HCT116 (cell line): ENCODE measurements around the gene ACSL3. TPM values are rescaled to one million over a fixed set of nuclear protein-coding genes. Genes with fewer than 3 reads are reported as not detected.

Source experiments
- ATAC-seq: fragments of 200-7000 bp; cut with Tn5 transposase; 2 replicates; pipeline ENCODE4 v1.9.1; 2020; ENCODE audit warnings: mild to moderate bottlenecking, moderate library complexity
- BruUV-seq: library from RNA; stranded (reverse); fragments of 400-500 nt; replicated peaks from 2 replicates; lab custom pipeline; 2021; lab: Mats Ljungman, UMichigan
- CTCF ChIA-PET: fragments of 300-600 bp; sonication (Branson Sonifier 250); formaldehyde crosslinking; loops from one replicate; lab custom pipeline; 2021; ENCODE audit warnings: antibody characterized with exemption; lab: Charles Lee
- POLR2A ChIA-PET: fragments of 300-600, 350-600 bp; sonication (Branson Sonifier 250); formaldehyde crosslinking; loops from one replicate; lab custom pipeline; 2021; ENCODE audit warnings: antibody characterized with exemption; lab: Charles Lee
- RAD21 ChIA-PET, 2 experiments: fragments of 300-600 bp; sonication (Branson Sonifier 250); formaldehyde crosslinking; loops; one replicate each; lab custom pipeline; 2023; ENCODE audit warnings: low total read pairs in 2 of 2; ENCODE audit not compliant: uncharacterized antibody in 2 of 2, unreplicated experiment in 2 of 2, low non-redundant PET in 1 of 2; lab: Charles Lee
- DNase-seq: peaks from one replicate; pipeline ENCODE4 v3.0.0-alpha.2; 2010; ENCODE audit warnings: low read depth, low spot score
- H2AFZ ChIP-seq: fragments of 200-600 bp; shearing (Covaris generic), sonication (generic); 2 replicates; pipeline ENCODE4 v1.6.1; 2017; ENCODE audit warnings: low read depth, mixed run types, mixed read lengths, antibody characterized with exemption, low read length; ENCODE audit not compliant: poor library complexity, severe bottlenecking
- H3K27ac ChIP-seq: 2 replicates; pipeline ENCODE4 v1.5.1; 2012; ENCODE audit warnings: low read depth, low read length
- H3K27me3 ChIP-seq: fragments of 200-600 bp; sonication (generic); 2 replicates; pipeline ENCODE4 v1.6.1; 2016; ENCODE audit warnings: mixed run types, low read length, mixed read lengths; ENCODE audit not compliant: insufficient read depth
- H3K36me3 ChIP-seq, 2 experiments: fragments of 200-500 bp in 1 of 2; fragments of 200-600 bp in 1 of 2; sonication (Bioruptor generic) in 1 of 2; sonication (generic) in 1 of 2; 2 replicates each; pipeline versions ENCODE4 v1.5.1 to v1.6.1; 2014 to 2016; ENCODE audit warnings: low read length in 2 of 2, inconsistent platforms in 1 of 2, mixed read lengths in 1 of 2, mixed run types in 1 of 2; ENCODE audit not compliant: insufficient read depth in 2 of 2, control insufficient read depth in 1 of 2
- H3K4me1 ChIP-seq, 2 experiments: fragments of 200-600 bp in 1 of 2; sonication (generic) in 1 of 2; 2 replicates each; pipeline versions ENCODE4 v1.5.1 to v1.6.1; 2012 to 2017; ENCODE audit warnings: low read length in 2 of 2, inconsistent platforms in 1 of 2, mild to moderate bottlenecking in 1 of 2, mixed read lengths in 1 of 2, mixed run types in 1 of 2, moderate library complexity in 1 of 2; ENCODE audit not compliant: insufficient read depth in 2 of 2, control insufficient read depth in 1 of 2
- H3K4me2 ChIP-seq: fragments of 200-600 bp; sonication (generic); 2 replicates; pipeline ENCODE4 v1.6.1; 2017; ENCODE audit warnings: mixed run types, low read length, mixed read lengths
- H3K4me3 ChIP-seq, 2 experiments: fragments of 200-600 bp in 1 of 2; sonication (generic) in 1 of 2; replicated peaks in 1 of 2; 2 replicates each; pipeline ENCODE4 v1.5.1; 2011 to 2016; ENCODE audit warnings: low read length in 2 of 2, control low read depth in 1 of 2, low read depth in 1 of 2, mild to moderate bottlenecking in 1 of 2, mixed read lengths in 1 of 2, mixed run types in 1 of 2
- H3K79me2 ChIP-seq: fragments of 200-600 bp; sonication (generic); 2 replicates; pipeline ENCODE4 v1.6.1; 2017; ENCODE audit warnings: mild to moderate bottlenecking, mixed run types, low read length, moderate library complexity, mixed read lengths; ENCODE audit not compliant: insufficient read depth
- H3K9ac ChIP-seq: fragments of 200-600 bp; sonication (generic); 2 replicates; pipeline ENCODE4 v1.6.1; 2016; ENCODE audit warnings: low read length, mixed read lengths
- H3K9me2 ChIP-seq: fragments of 200-600 bp; sonication (generic), shearing (Covaris generic); 2 replicates; pipeline ENCODE4 v1.6.1; 2017; ENCODE audit warnings: mixed run types, mild to moderate bottlenecking, moderate library complexity; ENCODE audit not compliant: insufficient read depth
- H3K9me3 ChIP-seq, 2 experiments: fragments of 200-500 bp in 1 of 2; fragments of 200-600 bp in 1 of 2; sonication (Bioruptor generic) in 1 of 2; sonication (generic) in 1 of 2; 2 replicates each; pipeline ENCODE4 v1.6.1; 2014 to 2017; ENCODE audit warnings: low read length in 2 of 2, mixed read lengths in 2 of 2, inconsistent platforms in 1 of 2, low read depth in 1 of 2, mild to moderate bottlenecking in 1 of 2, mixed run types in 1 of 2, moderate library complexity in 1 of 2; ENCODE audit not compliant: control insufficient read depth in 1 of 2, insufficient read depth in 1 of 2
- H4K20me1 ChIP-seq: fragments of 200-600 bp; sonication (generic), shearing (Covaris generic); 2 replicates; pipeline ENCODE4 v1.6.1; 2017; ENCODE audit warnings: mixed run types, mild to moderate bottlenecking, moderate library complexity; ENCODE audit not compliant: insufficient read depth
- CBX3 ChIP-seq: IDR thresholded peaks from 2 replicates; pipeline ENCODE4 v1.6.1; 2012; ENCODE audit warnings: low read depth
- CEBPB ChIP-seq: IDR thresholded peaks from 2 replicates; pipeline ENCODE4 v1.6.1; 2012; ENCODE audit warnings: low read depth
- EGR1 ChIP-seq: IDR thresholded peaks from 2 replicates; pipeline ENCODE4 v1.6.1; 2012; ENCODE audit warnings: low read depth
- ELF1 ChIP-seq: IDR thresholded peaks from 2 replicates; pipeline ENCODE4 v1.6.1; 2012; ENCODE audit warnings: low read depth, borderline replicate concordance
- EZH2phosphoT487 ChIP-seq: fragments of 200-600 bp; IDR thresholded peaks from 2 replicates; pipeline ENCODE4 v1.6.1; 2018; ENCODE audit warnings: antibody characterized with exemption, borderline replicate concordance
- FOSL1 ChIP-seq: IDR thresholded peaks from 2 replicates; pipeline ENCODE4 v1.6.1; 2012; ENCODE audit warnings: low read depth
- JUND ChIP-seq: IDR thresholded peaks from 2 replicates; pipeline ENCODE4 v1.6.1; 2012
- MAX ChIP-seq: IDR thresholded peaks from 2 replicates; pipeline ENCODE4 v1.6.1; 2012
- POLR2A ChIP-seq: IDR thresholded peaks from 2 replicates; pipeline ENCODE4 v1.7.0; 2011; ENCODE audit warnings: borderline replicate concordance; ENCODE audit not compliant: insufficient read depth, insufficient read length; ENCODE audit errors: extremely low read depth
- RAD21 ChIP-seq: IDR thresholded peaks from 2 replicates; pipeline ENCODE4 v1.6.1; 2012; ENCODE audit warnings: low read depth, mild to moderate bottlenecking
- SP1 ChIP-seq: IDR thresholded peaks from 2 replicates; pipeline ENCODE4 v1.6.1; 2012; ENCODE audit warnings: low read depth
- SRF ChIP-seq: IDR thresholded peaks from 2 replicates; pipeline ENCODE4 v1.6.1; 2012; ENCODE audit warnings: low read depth
- TCF7L2 ChIP-seq: IDR thresholded peaks from 2 replicates; pipeline ENCODE4 v1.7.0; 2011; ENCODE audit warnings: borderline replicate concordance, inconsistent platforms; ENCODE audit not compliant: insufficient read depth, insufficient read length; ENCODE audit errors: extremely low read depth
- YY1 ChIP-seq: IDR thresholded peaks from 2 replicates; pipeline ENCODE4 v1.6.1; 2011; ENCODE audit warnings: low read length, low read depth, moderate library complexity, mild to moderate bottlenecking; ENCODE audit not compliant: insufficient replicate concordance; ENCODE audit errors: extremely low read depth
- ZFX ChIP-seq: fragments of 450-650 bp; IDR thresholded peaks from 2 replicates; pipeline ENCODE4 v1.6.1; 2017
- ZNF274 ChIP-seq: fragments of 200-500 bp; sonication (Bioruptor generic); IDR thresholded peaks from 2 replicates; pipeline ENCODE4 v1.6.1; 2014; ENCODE audit warnings: mild to moderate bottlenecking, low read depth, low read length, inconsistent platforms
- intact Hi-C: fragments of 100-400 bp; cut with micrococcal nuclease; formaldehyde crosslinking; loops from 2 replicates; pipeline ENCODE4 v1.10.0; 2022
- total RNA-seq: library from RNA; stranded (reverse); gene quantifications from one replicate; pipeline ENCODE4 v1.2.1, GENCODE V29; 2021; ENCODE audit not compliant: unreplicated experiment
- TF ChIP-seq, protein P1 (sequence below): IDR thresholded peaks from 2 replicates; pipeline ENCODE4 v1.6.1; 2012; ENCODE audit warnings: low read depth
- TF ChIP-seq, protein P2 (sequence below): IDR thresholded peaks from 2 replicates; pipeline ENCODE4 v1.6.1; 2011; ENCODE audit warnings: mild to moderate bottlenecking, low read length, moderate library complexity; ENCODE audit not compliant: insufficient replicate concordance; ENCODE audit errors: extremely low read depth

ACSL3 gene
- total RNA-seq, 1 experiment from 2014 or later, result 142 TPM

GRCh38 chr2:222942561-222942960 lies 81.7 kb downstream of the ACSL3 start (continued):
- no peak for TF ChIP-seq FOSL1
- TF ChIP-seq SP1, result no peak

DNA sequence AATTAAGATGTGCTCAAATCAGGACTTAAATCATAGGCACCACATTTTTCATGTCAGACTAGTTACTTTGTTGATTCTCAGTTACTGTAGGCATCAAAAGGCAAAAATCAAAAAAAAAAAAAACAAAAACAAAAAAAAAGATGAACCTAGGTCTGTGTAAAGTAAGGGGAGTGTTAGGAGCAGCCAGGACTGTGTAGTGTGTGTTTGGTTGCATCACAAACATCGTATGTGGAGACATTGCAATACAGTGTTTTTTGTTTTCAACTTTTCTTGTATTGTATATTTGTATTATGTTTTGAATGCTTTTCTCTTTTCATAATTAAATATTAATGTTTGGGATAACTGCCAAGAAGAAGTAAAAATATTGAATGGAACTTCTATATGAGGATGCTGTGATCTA lies 82.1 kb downstream of the ACSL3 start:
- Histone ChIP-seq H3K4me1 (0 out of 4 replicates have a peak, but pooled peaks cover 3 to 7% of the 10 kb centered on the region in 2 experiments), H3K27ac (no peak overlapping the region), H3K4me3 (no peak overlapping the region), H3K9me2 (no peaks in the 10 kb centered on the region), H4K20me1 (no peaks in the 10 kb centered on the region), H3K4me2 (no peak overlapping the region), H3K79me2 (no peaks in the 10 kb centered on the region), H3K9ac (no peak overlapping the region), H3K36me3 (peaks cover 0 to 3% of the 10 kb centered on the region in 2 experiments; a peak in 1 of 4 replicates), H2AFZ (no peak overlapping the region), H3K9me3 (no peaks in the 10 kb centered on the region), H3K27me3 (no peaks in the 10 kb centered on the region)
- intact Hi-C loops, result no loop called here
- no TSS peak for BruUV-seq
- ChIA-PET POLR2A (no interaction called here), RAD21 (no interaction called here), CTCF (no interaction called here)
- no peak for ATAC-seq
- TF ChIP-seq, protein P1, sequence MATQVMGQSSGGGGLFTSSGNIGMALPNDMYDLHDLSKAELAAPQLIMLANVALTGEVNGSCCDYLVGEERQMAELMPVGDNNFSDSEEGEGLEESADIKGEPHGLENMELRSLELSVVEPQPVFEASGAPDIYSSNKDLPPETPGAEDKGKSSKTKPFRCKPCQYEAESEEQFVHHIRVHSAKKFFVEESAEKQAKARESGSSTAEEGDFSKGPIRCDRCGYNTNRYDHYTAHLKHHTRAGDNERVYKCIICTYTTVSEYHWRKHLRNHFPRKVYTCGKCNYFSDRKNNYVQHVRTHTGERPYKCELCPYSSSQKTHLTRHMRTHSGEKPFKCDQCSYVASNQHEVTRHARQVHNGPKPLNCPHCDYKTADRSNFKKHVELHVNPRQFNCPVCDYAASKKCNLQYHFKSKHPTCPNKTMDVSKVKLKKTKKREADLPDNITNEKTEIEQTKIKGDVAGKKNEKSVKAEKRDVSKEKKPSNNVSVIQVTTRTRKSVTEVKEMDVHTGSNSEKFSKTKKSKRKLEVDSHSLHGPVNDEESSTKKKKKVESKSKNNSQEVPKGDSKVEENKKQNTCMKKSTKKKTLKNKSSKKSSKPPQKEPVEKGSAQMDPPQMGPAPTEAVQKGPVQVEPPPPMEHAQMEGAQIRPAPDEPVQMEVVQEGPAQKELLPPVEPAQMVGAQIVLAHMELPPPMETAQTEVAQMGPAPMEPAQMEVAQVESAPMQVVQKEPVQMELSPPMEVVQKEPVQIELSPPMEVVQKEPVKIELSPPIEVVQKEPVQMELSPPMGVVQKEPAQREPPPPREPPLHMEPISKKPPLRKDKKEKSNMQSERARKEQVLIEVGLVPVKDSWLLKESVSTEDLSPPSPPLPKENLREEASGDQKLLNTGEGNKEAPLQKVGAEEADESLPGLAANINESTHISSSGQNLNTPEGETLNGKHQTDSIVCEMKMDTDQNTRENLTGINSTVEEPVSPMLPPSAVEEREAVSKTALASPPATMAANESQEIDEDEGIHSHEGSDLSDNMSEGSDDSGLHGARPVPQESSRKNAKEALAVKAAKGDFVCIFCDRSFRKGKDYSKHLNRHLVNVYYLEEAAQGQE, result no peak
- TF ChIP-seq ZNF274 (no peak), ELF1 (no peak), RAD21 (no peak), POLR2A (no peak), MAX (no peak), CEBPB (no peak), YY1 (no peak), TCF7L2 (no peak), ZFX (no peak), SRF (no peak), EZH2phosphoT487 (no peak), EGR1 (no peak), JUND (no peak), CBX3 (no peak), FOSL1 (no peak)
- TF ChIP-seq, protein P2, sequence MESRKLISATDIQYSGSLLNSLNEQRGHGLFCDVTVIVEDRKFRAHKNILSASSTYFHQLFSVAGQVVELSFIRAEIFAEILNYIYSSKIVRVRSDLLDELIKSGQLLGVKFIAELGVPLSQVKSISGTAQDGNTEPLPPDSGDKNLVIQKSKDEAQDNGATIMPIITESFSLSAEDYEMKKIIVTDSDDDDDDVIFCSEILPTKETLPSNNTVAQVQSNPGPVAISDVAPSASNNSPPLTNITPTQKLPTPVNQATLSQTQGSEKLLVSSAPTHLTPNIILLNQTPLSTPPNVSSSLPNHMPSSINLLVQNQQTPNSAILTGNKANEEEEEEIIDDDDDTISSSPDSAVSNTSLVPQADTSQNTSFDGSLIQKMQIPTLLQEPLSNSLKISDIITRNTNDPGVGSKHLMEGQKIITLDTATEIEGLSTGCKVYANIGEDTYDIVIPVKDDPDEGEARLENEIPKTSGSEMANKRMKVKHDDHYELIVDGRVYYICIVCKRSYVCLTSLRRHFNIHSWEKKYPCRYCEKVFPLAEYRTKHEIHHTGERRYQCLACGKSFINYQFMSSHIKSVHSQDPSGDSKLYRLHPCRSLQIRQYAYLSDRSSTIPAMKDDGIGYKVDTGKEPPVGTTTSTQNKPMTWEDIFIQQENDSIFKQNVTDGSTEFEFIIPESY, result no peak
- no peak for DNase-seq
